ENCODE data around the gene TIMM13. TPM values are rescaled to one million over a fixed set of nuclear protein-coding genes. Genes with fewer than 3 reads are reported as not detected.

The TIMM13 gene
- polyA plus RNA-seq, 1 of the 3 experiments (the other 2 are of a cell fraction): 76.9 TPM

GRCh38 chr19:2446381-2446780, 19.0 kb upstream of the TIMM13 start:
- Histone ChIP-seq H3F3A (replicated peaks; ENCODE audit: insufficient read depth) (no peaks in the 10 kb centered on the region), H4K20me1 (ENCODE audit: insufficient read depth) (peaks cover 64% of the 10 kb centered on the region; the same call in 1 of the 2 replicates), H3K9me3 (no peaks in the 10 kb centered on the region), H2AFZ (ENCODE audit: low read depth) (no peak overlapping the region), H3K4me2 (no peak overlapping the region), H3K4me3 (ENCODE audit: low read depth in 2 of 2, low read length in 1 of 2) (no peak overlapping the region), H3K27ac (ENCODE audit: low read depth in 2 of 2, low read length in 1 of 2) (no peak overlapping the region), H3K36me3 (replicated peaks in 1 of 2; ENCODE audit: control insufficient read depth in 1 of 2, insufficient read depth in 2 of 2, low read length in 1 of 2) (peaks cover 3 to 15% of the 10 kb centered on the region in 2 experiments), H3K9me2 (no peaks in the 10 kb centered on the region), H3K27me3 (ENCODE audit: insufficient read depth) (no peaks in the 10 kb centered on the region), H3K4me1 (ENCODE audit: control insufficient read depth in 1 of 2, insufficient read depth in 2 of 2, low read depth in 1 of 2, low read length in 1 of 2) (no peaks in the 10 kb centered on the region), H3K9ac (no peak overlapping the region), H3K79me2 (ENCODE audit: insufficient read depth) (peaks cover 93% of the 10 kb centered on the region)
- TF ChIP-seq FOSL2 (IDR thresholded peaks at IDR 0.05; ENCODE audit: borderline replicate concordance, low read depth) (no peak), USF2 (IDR thresholded peaks at IDR 0.05; ENCODE audit: borderline replicate concordance, low read depth, low read length) (no peak), GABPA (IDR thresholded peaks at IDR 0.05; ENCODE audit: low read depth) (no peak), NRF1 (IDR thresholded peaks at IDR 0.05; ENCODE audit: low read depth, low read length) (no peak), FOXM1 (IDR thresholded peaks at IDR 0.05; ENCODE audit: low read depth) (no peak), TCF12 (IDR thresholded peaks at IDR 0.05) (no peak), JUND (IDR thresholded peaks at IDR 0.05) (no peak), SIN3A (IDR thresholded peaks at IDR 0.05; ENCODE audit: borderline replicate concordance, low read depth, low read length) (no peak), MEF2A (IDR thresholded peaks at IDR 0.05; ENCODE audit: borderline replicate concordance, low read depth) (no peak), MXI1 (IDR thresholded peaks at IDR 0.05; ENCODE audit: low read depth, low read length) (no peak), RFX5 (IDR thresholded peaks at IDR 0.05; ENCODE audit: low read length) (no peak), ELF1 (IDR thresholded peaks at IDR 0.05) (no peak), REST (IDR thresholded peaks at IDR 0.05; ENCODE audit: low read depth, low read length) (no peak), TEAD4 (IDR thresholded peaks at IDR 0.05; ENCODE audit: borderline replicate concordance, insufficient read depth) (no peak), EP300 (IDR thresholded peaks at IDR 0.05; ENCODE audit: borderline replicate concordance in 1 of 2, low read depth in 1 of 2, low read length in 1 of 2) (no peak), EZH2phosphoT487 (IDR thresholded peaks at IDR 0.05; ENCODE audit: borderline replicate concordance, low read depth) (no peak), POLR2AphosphoS5 (IDR thresholded peaks at IDR 0.05; ENCODE audit: low read depth, low read length) (no peak), IRF3 (IDR thresholded peaks at IDR 0.05; ENCODE audit: low read depth, low read length) (no peak)
- TF ChIP-seq, protein P1, sequence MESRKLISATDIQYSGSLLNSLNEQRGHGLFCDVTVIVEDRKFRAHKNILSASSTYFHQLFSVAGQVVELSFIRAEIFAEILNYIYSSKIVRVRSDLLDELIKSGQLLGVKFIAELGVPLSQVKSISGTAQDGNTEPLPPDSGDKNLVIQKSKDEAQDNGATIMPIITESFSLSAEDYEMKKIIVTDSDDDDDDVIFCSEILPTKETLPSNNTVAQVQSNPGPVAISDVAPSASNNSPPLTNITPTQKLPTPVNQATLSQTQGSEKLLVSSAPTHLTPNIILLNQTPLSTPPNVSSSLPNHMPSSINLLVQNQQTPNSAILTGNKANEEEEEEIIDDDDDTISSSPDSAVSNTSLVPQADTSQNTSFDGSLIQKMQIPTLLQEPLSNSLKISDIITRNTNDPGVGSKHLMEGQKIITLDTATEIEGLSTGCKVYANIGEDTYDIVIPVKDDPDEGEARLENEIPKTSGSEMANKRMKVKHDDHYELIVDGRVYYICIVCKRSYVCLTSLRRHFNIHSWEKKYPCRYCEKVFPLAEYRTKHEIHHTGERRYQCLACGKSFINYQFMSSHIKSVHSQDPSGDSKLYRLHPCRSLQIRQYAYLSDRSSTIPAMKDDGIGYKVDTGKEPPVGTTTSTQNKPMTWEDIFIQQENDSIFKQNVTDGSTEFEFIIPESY (IDR thresholded peaks at IDR 0.05; ENCODE audit: borderline replicate concordance, low read depth): no peak
- TF ChIP-seq, protein P2, sequence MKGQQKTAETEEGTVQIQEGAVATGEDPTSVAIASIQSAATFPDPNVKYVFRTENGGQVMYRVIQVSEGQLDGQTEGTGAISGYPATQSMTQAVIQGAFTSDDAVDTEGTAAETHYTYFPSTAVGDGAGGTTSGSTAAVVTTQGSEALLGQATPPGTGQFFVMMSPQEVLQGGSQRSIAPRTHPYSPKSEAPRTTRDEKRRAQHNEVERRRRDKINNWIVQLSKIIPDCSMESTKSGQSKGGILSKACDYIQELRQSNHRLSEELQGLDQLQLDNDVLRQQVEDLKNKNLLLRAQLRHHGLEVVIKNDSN (IDR thresholded peaks at IDR 0.05; ENCODE audit: borderline replicate concordance, low read depth): no peak
- 96% methylated on average over 13 of the region's 19 CpGs for WGBS (ENCODE audit: low lambda C conversion rate)
- CTCF ChIA-PET: interaction anchor here (1.2 kb wide), 1 partner anchor 10 kb away, joined by 3 read pairs; the partner anchor contains the start of gene LMNB2
- no peak for DNase-seq
- POLR2A ChIA-PET: interaction anchor here (1.1 kb wide), 1 partner anchor 18 kb away, joined by 3 read pairs; no protein-coding TSS in a partner anchor

All from SK-N-SH (cell line).